Mesenchymal stem cell (in vitro differentiated cells and primary cell): ENCODE results near the gene ARID1B.

Experiments used
- DNase-seq: peaks from one replicate; pipeline ENCODE4 v3.0.0-alpha.2; 2013
- H2AFZ ChIP-seq: one replicate; pipeline ENCODE4 v1.6.1; 2013; ENCODE audit warnings: low read depth, mild to moderate bottlenecking, control low read depth, inconsistent platforms, low read length, moderate library complexity
- H2AK5ac ChIP-seq: 2 replicates; pipeline ENCODE4 v1.6.1; 2013; ENCODE audit warnings: low read length, moderate library complexity, mild to moderate bottlenecking, inconsistent platforms; ENCODE audit not compliant: severe bottlenecking
- H2BK120ac ChIP-seq: one replicate; pipeline ENCODE4 v1.6.1; 2013; ENCODE audit warnings: low read depth, mild to moderate bottlenecking, inconsistent platforms, low read length, moderate library complexity
- H2BK12ac ChIP-seq, 2 experiments: one replicate each; pipeline ENCODE4 v1.6.1; 2013; ENCODE audit warnings: inconsistent platforms in 2 of 2, low read length in 2 of 2, mild to moderate bottlenecking in 2 of 2, moderate library complexity in 2 of 2, control low read depth in 1 of 2
- H2BK15ac ChIP-seq: one replicate; pipeline ENCODE4 v1.6.1; 2013; ENCODE audit warnings: mild to moderate bottlenecking, low read depth, inconsistent platforms; ENCODE audit not compliant: poor library complexity, severe bottlenecking
- H2BK5ac ChIP-seq: 2 replicates; pipeline ENCODE4 v1.6.1; 2013; ENCODE audit warnings: low read depth, mild to moderate bottlenecking, low read length, control low read depth, inconsistent platforms; ENCODE audit not compliant: poor library complexity, severe bottlenecking
- H3K14ac ChIP-seq, 2 experiments: one replicate each; pipeline ENCODE4 v1.6.1; 2013; ENCODE audit warnings: inconsistent platforms in 2 of 2, low read length in 2 of 2, control low read depth in 1 of 2, mild to moderate bottlenecking in 1 of 2, moderate library complexity in 1 of 2
- H3K18ac ChIP-seq, 2 experiments: one replicate each; pipeline ENCODE4 v1.6.1; 2013; ENCODE audit warnings: inconsistent platforms in 2 of 2, low read length in 2 of 2, control low read depth in 1 of 2, low read depth in 1 of 2, mild to moderate bottlenecking in 1 of 2
- H3K23ac ChIP-seq, 2 experiments: one replicate each; pipeline ENCODE4 v1.6.1; 2013; ENCODE audit warnings: inconsistent platforms in 2 of 2, low read length in 2 of 2, mild to moderate bottlenecking in 2 of 2, moderate library complexity in 2 of 2, control low read depth in 1 of 2
- H3K27ac ChIP-seq: 2 replicates; pipeline ENCODE4 v1.5.1; 2013; ENCODE audit warnings: mild to moderate bottlenecking, moderate library complexity, low read length, control low read depth, inconsistent platforms; ENCODE audit not compliant: poor library complexity, severe bottlenecking
- H3K27me3 ChIP-seq, 2 experiments: 2 replicates each; pipeline versions ENCODE4 v1.6.1 to v1.7.0; 2013; ENCODE audit warnings: low read length in 2 of 2, mild to moderate bottlenecking in 2 of 2, moderate library complexity in 2 of 2, control low read depth in 1 of 2, inconsistent platforms in 1 of 2; ENCODE audit not compliant: control insufficient read depth in 1 of 2, insufficient read depth in 1 of 2
- H3K36me3 ChIP-seq, 2 experiments: 2 replicates each; pipeline versions ENCODE4 v1.6.1 to v1.7.0; 2013; ENCODE audit warnings: low read length in 2 of 2, control low read depth in 1 of 2, inconsistent platforms in 1 of 2, low read depth in 1 of 2, mild to moderate bottlenecking in 1 of 2; ENCODE audit not compliant: insufficient read depth in 2 of 2, control insufficient read depth in 1 of 2
- H3K4ac ChIP-seq, 2 experiments: one replicate each; pipeline ENCODE4 v1.6.1; 2013; ENCODE audit warnings: inconsistent platforms in 2 of 2, low read length in 2 of 2, mild to moderate bottlenecking in 2 of 2, moderate library complexity in 2 of 2, control low read depth in 1 of 2, low read depth in 1 of 2
- H3K4me1 ChIP-seq: 2 replicates; pipeline ENCODE4 v1.6.1; 2013; ENCODE audit warnings: low read depth, low read length, control low read depth; ENCODE audit not compliant: control insufficient read depth, insufficient read depth
- H3K4me2 ChIP-seq: 2 replicates; pipeline ENCODE4 v1.6.1; 2013; ENCODE audit warnings: low read length, mild to moderate bottlenecking, inconsistent platforms; ENCODE audit not compliant: poor library complexity, severe bottlenecking
- H3K4me3 ChIP-seq, 2 experiments: 2 replicates each; pipeline versions ENCODE4 v1.5.1 to v1.7.0; 2013; ENCODE audit warnings: low read length in 2 of 2, mild to moderate bottlenecking in 2 of 2, control low read depth in 1 of 2, low read depth in 1 of 2; ENCODE audit not compliant: insufficient read depth in 1 of 2
- H3K79me1 ChIP-seq: replicated peaks from 2 replicates; pipeline ENCODE4 v1.6.1; 2013; ENCODE audit warnings: mild to moderate bottlenecking, control low read depth, low read length, inconsistent platforms; ENCODE audit not compliant: poor library complexity, severe bottlenecking
- H3K9ac ChIP-seq: 2 replicates; pipeline ENCODE4 v1.7.0; 2013; ENCODE audit warnings: mild to moderate bottlenecking, low read length, moderate library complexity
- H3K9me3 ChIP-seq: 2 replicates; pipeline ENCODE4 v1.7.0; 2013; ENCODE audit warnings: mild to moderate bottlenecking, low read length; ENCODE audit not compliant: control insufficient read depth
- H4K8ac ChIP-seq: one replicate; pipeline ENCODE4 v1.6.1; 2013; ENCODE audit warnings: inconsistent platforms, mild to moderate bottlenecking, low read length, moderate library complexity
- H4K91ac ChIP-seq: one replicate; pipeline ENCODE4 v1.6.1; 2013; ENCODE audit warnings: mild to moderate bottlenecking, low read length, inconsistent platforms
- WGBS: methylation state at CpG from one replicate; pipeline ENCODE4 v1.1.7; 2013; ENCODE audit warnings: mixed read lengths; 5-methylcytosine and 5-hydroxymethylcytosine counted together

Gene ARID1B

DNA sequence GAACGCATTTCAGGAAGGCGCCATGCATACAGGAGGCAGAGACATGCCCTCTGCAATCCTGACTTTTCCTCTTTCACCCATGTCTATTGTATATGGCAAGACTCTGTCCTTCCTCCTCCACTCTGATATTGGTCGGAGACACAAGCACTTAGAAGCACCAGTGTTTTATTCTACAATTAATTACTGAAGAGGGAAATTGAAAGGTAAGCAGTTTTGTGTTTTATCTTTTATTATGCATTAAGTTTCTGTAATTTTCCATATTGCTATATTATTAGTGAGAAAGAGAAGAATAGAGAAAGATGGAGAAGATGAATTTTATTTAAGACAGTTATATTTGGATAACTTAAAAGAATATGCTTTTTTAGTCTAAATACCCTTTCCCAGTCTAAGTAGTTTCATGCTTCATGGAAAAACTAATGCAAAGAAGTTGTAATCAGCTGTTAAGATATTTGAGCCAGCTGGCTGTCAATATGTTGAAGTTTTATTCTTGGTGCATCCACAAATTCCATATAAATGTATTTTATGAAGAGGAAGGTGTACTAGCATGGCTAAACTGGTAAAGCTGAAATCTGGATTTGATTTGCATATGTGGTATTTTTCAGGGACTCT is 13.6 kb downstream of the ARID1B start:
- Histone ChIP-seq H3K4me2 (no peak overlapping the region), H3K9ac (no peak overlapping the region), H2AK5ac (no peak overlapping the region), H3K27ac (no peak overlapping the region), H2AFZ (no peak overlapping the region), H3K9me3 (no peaks in the 10 kb centered on the region), H3K4me3 (no peak overlapping the region), H2BK12ac (no peak overlapping the region), H2BK15ac (no peak overlapping the region), H3K23ac (no peak overlapping the region), H2BK5ac (no peak overlapping the region), H4K91ac (no peak overlapping the region), H3K14ac (no peak overlapping the region), H3K4me1 (peaks cover 19% of the 10 kb centered on the region), H3K4ac (no peak overlapping the region), H3K79me1 (peaks cover 15% of the 10 kb centered on the region), H2BK120ac (no peak overlapping the region), H3K18ac (no peak overlapping the region), H3K27me3 (no peaks in the 10 kb centered on the region), H3K36me3 (peaks cover 0 to under 1% of the 10 kb centered on the region in 2 experiments), H4K8ac (no peak overlapping the region)
- no peak for DNase-seq
- 100% methylated on average over 2 of the region's 3 CpGs for WGBS

DNA sequence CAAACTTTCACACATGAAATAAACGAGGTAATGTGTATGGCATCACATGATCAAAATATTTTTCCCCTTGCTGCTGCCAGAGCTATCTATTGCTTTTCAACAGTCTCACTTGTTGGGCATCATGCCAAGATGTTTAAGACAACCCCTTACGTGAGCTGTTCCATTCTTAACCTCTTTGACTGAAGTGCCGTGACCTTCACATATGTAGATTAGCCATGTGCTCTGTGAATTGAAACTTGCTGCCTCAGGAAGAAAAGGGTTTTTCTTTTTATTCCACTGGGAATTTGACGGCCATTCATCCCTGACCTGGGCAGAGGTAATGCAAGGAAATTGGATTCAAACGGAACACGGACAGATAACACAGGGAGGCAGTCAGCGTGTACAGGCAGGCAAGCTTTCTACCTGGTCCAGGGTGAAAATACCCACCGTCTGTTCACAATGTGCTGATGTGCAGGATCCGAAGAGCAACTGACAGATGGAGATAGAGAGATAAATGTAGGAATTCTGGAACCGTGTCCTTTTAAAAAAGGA is 14.2 kb downstream of the ARID1B start:
- H3K27me3 ChIP-seq: no peaks in the 10 kb centered on the region

DNA sequence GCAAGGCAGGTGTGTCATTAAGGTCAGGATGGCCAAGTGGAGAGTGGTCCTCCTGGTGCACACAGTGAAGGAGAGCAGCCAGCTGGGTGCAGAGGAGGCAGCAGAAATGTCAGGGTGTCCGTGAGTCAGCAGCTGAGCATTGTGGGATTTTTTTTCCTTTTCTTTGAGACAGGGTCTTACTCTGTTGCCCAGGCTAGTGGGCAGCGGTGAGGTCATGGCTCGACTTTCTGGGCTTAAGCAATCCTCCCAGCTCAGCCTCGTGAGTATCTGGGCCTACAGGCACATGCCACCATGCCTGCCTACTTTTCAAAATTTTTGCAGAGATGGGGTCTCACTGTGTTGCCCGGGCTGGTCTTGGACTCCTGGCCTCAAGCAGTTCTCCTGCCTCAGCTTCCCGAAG is 16.0 kb downstream of the ARID1B start:
- 94% methylated on average over 6 of the region's 6 CpGs for WGBS
- Histone ChIP-seq H2BK15ac (no peak overlapping the region), H3K4ac (no peak overlapping the region), H4K8ac (no peak overlapping the region), H2BK12ac (no peak overlapping the region), H3K4me3 (no peak overlapping the region), H2AFZ (no peak overlapping the region), H2AK5ac (no peak overlapping the region), H3K27me3 (no peaks in the 10 kb centered on the region), H3K36me3 (peaks cover 0 to 8% of the 10 kb centered on the region in 2 experiments), H3K27ac (no peak overlapping the region), H3K4me1 (peaks cover 20% of the 10 kb centered on the region), H3K9me3 (no peaks in the 10 kb centered on the region), H2BK5ac (no peak overlapping the region), H4K91ac (no peak overlapping the region), H3K23ac (no peak overlapping the region), H3K14ac (no peak overlapping the region), H3K18ac (no peak overlapping the region), H3K9ac (no peak overlapping the region), H3K79me1 (peaks cover 18% of the 10 kb centered on the region), H3K4me2 (no peak overlapping the region), H2BK120ac (no peak overlapping the region)
- no peak for DNase-seq

More for the DNA sequence above, 14.2 kb downstream of the ARID1B start:
- Histone ChIP-seq H3K4me2 (no peak overlapping the region), H2AK5ac (no peak overlapping the region), H3K23ac (no peak overlapping the region), H3K79me1 (peaks cover 15% of the 10 kb centered on the region), H3K4me3 (peak overlapping the region in 1 of 2 experiments; percentile 9), H3K27ac (no peak overlapping the region), H3K4me1 (peaks cover 19% of the 10 kb centered on the region), H3K4ac (no peak overlapping the region), H2BK15ac (no peak overlapping the region), H2BK120ac (no peak overlapping the region), H4K8ac (no peak overlapping the region), H3K9ac (peak overlapping the region; percentile 1), H4K91ac (no peak overlapping the region), H3K36me3 (no peaks in the 10 kb centered on the region), H2AFZ (no peak overlapping the region), H3K18ac (no peak overlapping the region), H3K9me3 (no peaks in the 10 kb centered on the region), H2BK5ac (no peak overlapping the region), H2BK12ac (no peak overlapping the region), H3K14ac (no peak overlapping the region)
- DNase-seq: peak; percentile 62
- 57% methylated on average over 9 of the region's 10 CpGs for WGBS

DNA sequence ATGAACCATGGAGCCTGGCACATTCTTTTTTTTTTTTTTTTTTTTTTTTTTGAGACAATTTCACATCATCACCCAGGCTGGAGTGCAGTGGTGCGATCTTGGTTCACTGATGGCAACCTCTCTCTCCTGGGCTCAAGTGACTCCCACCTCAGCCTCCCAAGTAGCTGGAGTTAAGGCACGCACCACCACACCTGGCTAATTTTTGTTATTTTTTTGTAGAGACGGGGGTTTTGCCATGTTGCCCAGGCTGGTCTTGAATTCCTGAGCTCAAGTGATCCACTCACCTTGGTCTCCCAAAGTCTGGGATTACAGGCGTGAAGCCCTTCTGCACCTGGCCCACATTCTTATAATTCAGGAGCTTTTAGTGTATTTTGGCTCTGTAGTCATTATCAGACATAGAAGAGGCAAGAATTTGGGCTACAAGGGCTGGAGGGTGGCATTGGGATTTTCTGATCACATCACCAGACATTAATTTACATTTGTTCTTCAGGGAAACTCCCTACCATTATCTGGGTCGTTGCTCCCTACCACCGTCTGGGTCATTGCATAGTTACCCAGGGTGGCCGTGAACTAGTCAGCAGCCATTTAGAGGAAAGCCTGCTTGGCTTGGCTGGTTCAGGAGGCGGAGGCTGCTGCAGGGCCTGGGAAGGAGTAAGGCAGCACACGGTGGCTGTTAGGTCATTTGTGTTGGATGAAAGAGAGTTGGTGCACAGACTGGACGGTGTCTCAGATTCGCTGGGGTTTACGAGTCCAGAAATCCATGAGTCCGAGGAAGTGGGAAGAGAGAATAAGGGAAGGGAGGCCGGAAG is 17.6 kb downstream of the ARID1B start:
- H3K4me1 ChIP-seq: peaks cover 19% of the 10 kb centered on the region

More for the DNA sequence above, 17.6 kb downstream of the ARID1B start:
- Histone ChIP-seq H3K9ac (no peak overlapping the region), H3K27ac (no peak overlapping the region), H2AFZ (no peak overlapping the region), H3K14ac (no peak overlapping the region), H3K4me2 (no peak overlapping the region), H3K18ac (no peak overlapping the region), H3K4me3 (peak overlapping the region in 1 of 2 experiments; percentile 72), H3K4ac (peak overlapping the region in 1 of 2 experiments; percentile 55), H3K23ac (peak overlapping the region in 1 of 2 experiments; percentile 78), H3K79me1 (peaks cover 19% of the 10 kb centered on the region), H3K36me3 (peaks cover 0 to 9% of the 10 kb centered on the region in 2 experiments), H2BK120ac (no peak overlapping the region), H3K27me3 (no peaks in the 10 kb centered on the region), H2AK5ac (no peak overlapping the region), H4K8ac (no peak overlapping the region), H2BK5ac (no peak overlapping the region), H2BK12ac (no peak overlapping the region), H2BK15ac (no peak overlapping the region), H4K91ac (no peak overlapping the region), H3K9me3 (no peaks in the 10 kb centered on the region)
- whole genome bisulfite sequencing: 78% methylated on average over 10 of the region's 14 CpGs
- DNase-seq: no peak
